Measurements from ENCODE around the gene SLC39A7.

The SLC39A7 gene

DNA sequence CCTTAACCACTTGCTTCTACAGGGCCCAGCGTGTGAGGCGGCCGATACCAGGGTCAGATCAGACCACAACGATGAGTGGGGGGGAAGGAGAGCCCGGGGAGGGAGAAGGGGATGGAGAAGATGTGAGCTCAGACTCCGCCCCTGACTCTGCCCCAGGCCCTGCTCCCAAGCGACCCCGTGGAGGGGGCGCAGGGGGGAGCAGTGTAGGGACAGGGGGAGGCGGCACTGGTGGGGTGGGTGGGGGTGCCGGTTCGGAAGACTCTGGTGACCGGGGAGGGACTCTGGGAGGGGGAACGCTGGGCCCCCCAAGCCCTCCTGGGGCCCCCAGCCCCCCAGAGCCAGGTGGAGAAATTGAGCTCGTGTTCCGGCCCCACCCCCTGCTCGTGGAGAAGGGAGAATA, 10.5 kb downstream of the SLC39A7 start:
- no peak for ATAC-seq
- TF ChIP-seq ZFP30 (CRISPR knock-in tag; IDR thresholded peaks at IDR 0.05) (no peak), RARB (CRISPR knock-in tag; IDR thresholded peaks at IDR 0.05) (no peak), PPARA (CRISPR knock-in tag; IDR thresholded peaks at IDR 0.05; ENCODE audit: borderline replicate concordance) (no peak), CSDC2 (CRISPR knock-in tag; IDR thresholded peaks at IDR 0.05) (no peak), ESRRG (CRISPR knock-in tag; IDR thresholded peaks at IDR 0.05) (no peak), SNAI2 (CRISPR knock-in tag; IDR thresholded peaks at IDR 0.05) (no peak), ZNF70 (CRISPR knock-in tag; IDR thresholded peaks at IDR 0.05) (no peak), ZNF8 (CRISPR knock-in tag; IDR thresholded peaks at IDR 0.05) (no peak), ZFP3 (CRISPR knock-in tag; IDR thresholded peaks at IDR 0.05) (no peak), GLIS3 (CRISPR knock-in tag; IDR thresholded peaks at IDR 0.05) (no peak)
- TF ChIP-seq, protein P1, sequence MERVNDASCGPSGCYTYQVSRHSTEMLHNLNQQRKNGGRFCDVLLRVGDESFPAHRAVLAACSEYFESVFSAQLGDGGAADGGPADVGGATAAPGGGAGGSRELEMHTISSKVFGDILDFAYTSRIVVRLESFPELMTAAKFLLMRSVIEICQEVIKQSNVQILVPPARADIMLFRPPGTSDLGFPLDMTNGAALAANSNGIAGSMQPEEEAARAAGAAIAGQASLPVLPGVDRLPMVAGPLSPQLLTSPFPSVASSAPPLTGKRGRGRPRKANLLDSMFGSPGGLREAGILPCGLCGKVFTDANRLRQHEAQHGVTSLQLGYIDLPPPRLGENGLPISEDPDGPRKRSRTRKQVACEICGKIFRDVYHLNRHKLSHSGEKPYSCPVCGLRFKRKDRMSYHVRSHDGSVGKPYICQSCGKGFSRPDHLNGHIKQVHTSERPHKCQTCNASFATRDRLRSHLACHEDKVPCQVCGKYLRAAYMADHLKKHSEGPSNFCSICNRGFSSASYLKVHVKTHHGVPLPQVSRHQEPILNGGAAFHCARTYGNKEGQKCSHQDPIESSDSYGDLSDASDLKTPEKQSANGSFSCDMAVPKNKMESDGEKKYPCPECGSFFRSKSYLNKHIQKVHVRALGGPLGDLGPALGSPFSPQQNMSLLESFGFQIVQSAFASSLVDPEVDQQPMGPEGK (CRISPR knock-in tag; IDR thresholded peaks at IDR 0.05; ENCODE audit: borderline replicate concordance): no peak

- ATAC-seq: no peak
- TF ChIP-seq, protein P2, sequence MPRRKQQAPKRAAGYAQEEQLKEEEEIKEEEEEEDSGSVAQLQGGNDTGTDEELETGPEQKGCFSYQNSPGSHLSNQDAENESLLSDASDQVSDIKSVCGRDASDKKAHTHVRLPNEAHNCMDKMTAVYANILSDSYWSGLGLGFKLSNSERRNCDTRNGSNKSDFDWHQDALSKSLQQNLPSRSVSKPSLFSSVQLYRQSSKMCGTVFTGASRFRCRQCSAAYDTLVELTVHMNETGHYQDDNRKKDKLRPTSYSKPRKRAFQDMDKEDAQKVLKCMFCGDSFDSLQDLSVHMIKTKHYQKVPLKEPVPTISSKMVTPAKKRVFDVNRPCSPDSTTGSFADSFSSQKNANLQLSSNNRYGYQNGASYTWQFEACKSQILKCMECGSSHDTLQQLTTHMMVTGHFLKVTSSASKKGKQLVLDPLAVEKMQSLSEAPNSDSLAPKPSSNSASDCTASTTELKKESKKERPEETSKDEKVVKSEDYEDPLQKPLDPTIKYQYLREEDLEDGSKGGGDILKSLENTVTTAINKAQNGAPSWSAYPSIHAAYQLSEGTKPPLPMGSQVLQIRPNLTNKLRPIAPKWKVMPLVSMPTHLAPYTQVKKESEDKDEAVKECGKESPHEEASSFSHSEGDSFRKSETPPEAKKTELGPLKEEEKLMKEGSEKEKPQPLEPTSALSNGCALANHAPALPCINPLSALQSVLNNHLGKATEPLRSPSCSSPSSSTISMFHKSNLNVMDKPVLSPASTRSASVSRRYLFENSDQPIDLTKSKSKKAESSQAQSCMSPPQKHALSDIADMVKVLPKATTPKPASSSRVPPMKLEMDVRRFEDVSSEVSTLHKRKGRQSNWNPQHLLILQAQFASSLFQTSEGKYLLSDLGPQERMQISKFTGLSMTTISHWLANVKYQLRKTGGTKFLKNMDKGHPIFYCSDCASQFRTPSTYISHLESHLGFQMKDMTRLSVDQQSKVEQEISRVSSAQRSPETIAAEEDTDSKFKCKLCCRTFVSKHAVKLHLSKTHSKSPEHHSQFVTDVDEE (CRISPR knock-in tag; IDR thresholded peaks at IDR 0.05): no peak
- TF ChIP-seq ESRRG (CRISPR knock-in tag; IDR thresholded peaks at IDR 0.05) (no peak), ZNF565 (CRISPR knock-in tag; conservative IDR thresholded peaks at IDR 0.05; ENCODE audit: low read depth) (no peak), ZNF8 (CRISPR knock-in tag; IDR thresholded peaks at IDR 0.05) (no peak), TCF4 (CRISPR knock-in tag; IDR thresholded peaks at IDR 0.05; ENCODE audit: borderline replicate concordance) (no peak), GLIS3 (CRISPR knock-in tag; IDR thresholded peaks at IDR 0.05) (no peak), OSR1 (CRISPR knock-in tag; IDR thresholded peaks at IDR 0.05) (no peak), POU6F1 (CRISPR knock-in tag; IDR thresholded peaks at IDR 0.05; ENCODE audit: borderline replicate concordance, low read depth) (no peak), TOX (CRISPR knock-in tag; IDR thresholded peaks at IDR 0.05; ENCODE audit: borderline replicate concordance) (no peak), PPARA (CRISPR knock-in tag; IDR thresholded peaks at IDR 0.05; ENCODE audit: borderline replicate concordance) (no peak), ZNF70 (CRISPR knock-in tag; IDR thresholded peaks at IDR 0.05) (no peak), BACH2 (CRISPR knock-in tag; IDR thresholded peaks at IDR 0.05; ENCODE audit: borderline replicate concordance) (no peak), CSDC2 (CRISPR knock-in tag; IDR thresholded peaks at IDR 0.05) (no peak), ZC3H10 (CRISPR knock-in tag; IDR thresholded peaks at IDR 0.05) (no peak), SNAI2 (CRISPR knock-in tag; IDR thresholded peaks at IDR 0.05) (no peak), ISL1 (CRISPR knock-in tag; IDR thresholded peaks at IDR 0.05) (no peak)
- TF ChIP-seq, protein P1 (CRISPR knock-in tag; IDR thresholded peaks at IDR 0.05; ENCODE audit: borderline replicate concordance): no peak
- TF ChIP-seq, protein P3, sequence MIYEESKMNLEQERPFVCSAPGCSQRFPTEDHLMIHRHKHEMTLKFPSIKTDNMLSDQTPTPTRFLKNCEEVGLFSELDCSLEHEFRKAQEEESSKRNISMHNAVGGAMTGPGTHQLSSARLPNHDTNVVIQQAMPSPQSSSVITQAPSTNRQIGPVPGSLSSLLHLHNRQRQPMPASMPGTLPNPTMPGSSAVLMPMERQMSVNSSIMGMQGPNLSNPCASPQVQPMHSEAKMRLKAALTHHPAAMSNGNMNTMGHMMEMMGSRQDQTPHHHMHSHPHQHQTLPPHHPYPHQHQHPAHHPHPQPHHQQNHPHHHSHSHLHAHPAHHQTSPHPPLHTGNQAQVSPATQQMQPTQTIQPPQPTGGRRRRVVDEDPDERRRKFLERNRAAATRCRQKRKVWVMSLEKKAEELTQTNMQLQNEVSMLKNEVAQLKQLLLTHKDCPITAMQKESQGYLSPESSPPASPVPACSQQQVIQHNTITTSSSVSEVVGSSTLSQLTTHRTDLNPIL (CRISPR knock-in tag; IDR thresholded peaks at IDR 0.05; ENCODE audit: low read depth): no peak
- TF ChIP-seq, protein P4, sequence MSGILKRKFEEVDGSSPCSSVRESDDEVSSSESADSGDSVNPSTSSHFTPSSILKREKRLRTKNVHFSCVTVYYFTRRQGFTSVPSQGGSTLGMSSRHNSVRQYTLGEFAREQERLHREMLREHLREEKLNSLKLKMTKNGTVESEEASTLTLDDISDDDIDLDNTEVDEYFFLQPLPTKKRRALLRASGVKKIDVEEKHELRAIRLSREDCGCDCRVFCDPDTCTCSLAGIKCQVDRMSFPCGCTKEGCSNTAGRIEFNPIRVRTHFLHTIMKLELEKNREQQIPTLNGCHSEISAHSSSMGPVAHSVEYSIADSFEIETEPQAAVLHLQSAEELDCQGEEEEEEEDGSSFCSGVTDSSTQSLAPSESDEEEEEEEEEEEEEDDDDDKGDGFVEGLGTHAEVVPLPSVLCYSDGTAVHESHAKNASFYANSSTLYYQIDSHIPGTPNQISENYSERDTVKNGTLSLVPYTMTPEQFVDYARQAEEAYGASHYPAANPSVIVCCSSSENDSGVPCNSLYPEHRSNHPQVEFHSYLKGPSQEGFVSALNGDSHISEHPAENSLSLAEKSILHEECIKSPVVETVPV (CRISPR knock-in tag; IDR thresholded peaks at IDR 0.05): no peak
These were observed 11.2 kb downstream of the SLC39A7 start for GRCh38 chr6:33211666-33212422.
